Breast epithelium (tissue), 4 donors: ENCODE results near the gene CGB7. TPM values are rescaled to one million over a fixed set of nuclear protein-coding genes. Genes with fewer than 3 reads are reported as not detected.
A peak's percentile ranks its signal among the peaks of the same experiment; 100 is the strongest.
"Not testable (repeated sequence)": the region's sequence is repeated elsewhere in the genome, so short reads cannot be mapped to it uniquely, and the experiment has no call there.

ENCODE experiments used
- DNase-seq, 2 donors: peaks; one replicate each; pipeline ENCODE4 v3.0.0-alpha.2; 2019; ENCODE audit warnings: low spot score in 2 of 2
- H3K27ac ChIP-seq, 2 donors: fragments of 200-600 bp; sonication (generic) in 1 of 2; one replicate each; pipeline ENCODE4 v1.5.1; 2016 to 2019; ENCODE audit warnings: mild to moderate bottlenecking in 1 of 2
- H3K27me3 ChIP-seq, 2 donors: fragments of 200-600 bp; sonication (generic) in 1 of 2; one replicate each; pipeline versions ENCODE4 v1.5.1 to v1.6.0; 2017 to 2019; ENCODE audit warnings: control low read depth in 1 of 2, mild to moderate bottlenecking in 1 of 2
- H3K36me3 ChIP-seq: fragments of 200-600 bp; one replicate; pipeline ENCODE4 v1.5.1; 2019
- H3K4me1 ChIP-seq, 2 donors: fragments of 200-600 bp; sonication (generic); one replicate each; pipeline ENCODE4 v1.5.1; 2016 to 2019; ENCODE audit warnings: control low read depth in 1 of 2
- H3K4me3 ChIP-seq, 3 donors: fragments of 200-600 bp; sonication (generic); 1 replicate in 2 of 3; 2 replicates in 1 of 3; pipeline ENCODE4 v1.5.1; 2016 to 2019; ENCODE audit warnings: mild to moderate bottlenecking in 3 of 3, moderate library complexity in 2 of 3
- H3K9me3 ChIP-seq, 2 donors: fragments of 200-600 bp; sonication (generic) in 1 of 2; one replicate each; pipeline ENCODE4 v1.5.1; 2016 to 2019; ENCODE audit warnings: control low read depth in 1 of 2
- POLR2A ChIP-seq: fragments of 450-650 bp; IDR thresholded peaks from one replicate; pipeline ENCODE4 v1.6.1; 2016; ENCODE audit warnings: antibody characterized with exemption, mild to moderate bottlenecking, moderate library complexity
- POLR2AphosphoS5 ChIP-seq, 3 donors: sonication (generic); formaldehyde crosslinking; IDR thresholded peaks; one replicate each; pipeline ENCODE4 v1.6.1; 2017; ENCODE audit warnings: antibody characterized with exemption in 3 of 3
- intact Hi-C: fragments of 100-400 bp; cut with DNase I; formaldehyde crosslinking; loops from one replicate; pipeline ENCODE4 v1.15.1; 2023; ENCODE audit warnings: low total_unique reads
- total RNA-seq, 3 donors: library from RNA; depleted of rRNA; stranded (reverse); fragments of >200 nt; gene quantifications; one replicate each; pipeline ENCODE4 v1.1.0, GENCODE V29; 2016
- TF ChIP-seq, protein P1 (sequence below), 3 donors: fragments of 450-650 bp; IDR thresholded peaks; one replicate each; pipeline ENCODE4 v1.5.1; 2016 to 2017; ENCODE audit warnings: antibody characterized with exemption in 3 of 3, mild to moderate bottlenecking in 3 of 3, moderate library complexity in 3 of 3

Gene CGB7
- total RNA-seq, 3 donors from 2014 or later, result 0.15 to 2.0 TPM; not detected in 1

DNA sequence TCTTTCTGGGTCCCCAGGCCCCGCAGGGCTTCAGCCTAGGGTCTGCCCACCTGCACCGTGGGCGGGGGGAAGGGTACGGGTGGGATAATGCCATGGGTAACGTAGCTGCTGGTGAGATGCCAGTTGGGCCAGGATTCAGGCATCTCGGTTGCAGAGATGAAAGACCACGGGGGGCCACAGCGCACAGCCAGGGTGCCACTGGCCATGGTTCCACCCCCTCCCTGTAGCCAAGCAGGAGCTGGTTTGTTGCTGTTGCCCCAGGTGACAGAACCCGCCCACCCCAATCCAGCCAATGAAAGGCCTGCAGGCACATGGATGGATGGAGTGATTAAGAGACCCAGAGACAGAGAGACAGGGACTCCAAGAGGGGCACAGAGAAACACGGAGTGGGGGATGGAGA is 1.0 kb upstream of the CGB7 start:
- TF ChIP-seq, protein P1, sequence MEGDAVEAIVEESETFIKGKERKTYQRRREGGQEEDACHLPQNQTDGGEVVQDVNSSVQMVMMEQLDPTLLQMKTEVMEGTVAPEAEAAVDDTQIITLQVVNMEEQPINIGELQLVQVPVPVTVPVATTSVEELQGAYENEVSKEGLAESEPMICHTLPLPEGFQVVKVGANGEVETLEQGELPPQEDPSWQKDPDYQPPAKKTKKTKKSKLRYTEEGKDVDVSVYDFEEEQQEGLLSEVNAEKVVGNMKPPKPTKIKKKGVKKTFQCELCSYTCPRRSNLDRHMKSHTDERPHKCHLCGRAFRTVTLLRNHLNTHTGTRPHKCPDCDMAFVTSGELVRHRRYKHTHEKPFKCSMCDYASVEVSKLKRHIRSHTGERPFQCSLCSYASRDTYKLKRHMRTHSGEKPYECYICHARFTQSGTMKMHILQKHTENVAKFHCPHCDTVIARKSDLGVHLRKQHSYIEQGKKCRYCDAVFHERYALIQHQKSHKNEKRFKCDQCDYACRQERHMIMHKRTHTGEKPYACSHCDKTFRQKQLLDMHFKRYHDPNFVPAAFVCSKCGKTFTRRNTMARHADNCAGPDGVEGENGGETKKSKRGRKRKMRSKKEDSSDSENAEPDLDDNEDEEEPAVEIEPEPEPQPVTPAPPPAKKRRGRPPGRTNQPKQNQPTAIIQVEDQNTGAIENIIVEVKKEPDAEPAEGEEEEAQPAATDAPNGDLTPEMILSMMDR (IDR thresholded peaks at IDR 0.05), result no peak
- no peak for TF ChIP-seq POLR2A
- no peak overlapping the region for H3K27ac ChIP-seq
- H3K4me3 ChIP-seq, result peak overlapping the region in 1 of 3 donors; percentile 57
- DNase-seq, result peak in 1 of 2 donors; percentile 63
- H3K4me1 ChIP-seq, result no peaks in the 10 kb centered on the region
- peaks cover 0 to 7% of the 10 kb centered on the region in 2 donors for H3K27me3 ChIP-seq
- no peaks in the 10 kb centered on the region for H3K36me3 ChIP-seq
- no peaks in the 10 kb centered on the region for H3K9me3 ChIP-seq
- intact Hi-C loops, result no loop called here

DNA sequence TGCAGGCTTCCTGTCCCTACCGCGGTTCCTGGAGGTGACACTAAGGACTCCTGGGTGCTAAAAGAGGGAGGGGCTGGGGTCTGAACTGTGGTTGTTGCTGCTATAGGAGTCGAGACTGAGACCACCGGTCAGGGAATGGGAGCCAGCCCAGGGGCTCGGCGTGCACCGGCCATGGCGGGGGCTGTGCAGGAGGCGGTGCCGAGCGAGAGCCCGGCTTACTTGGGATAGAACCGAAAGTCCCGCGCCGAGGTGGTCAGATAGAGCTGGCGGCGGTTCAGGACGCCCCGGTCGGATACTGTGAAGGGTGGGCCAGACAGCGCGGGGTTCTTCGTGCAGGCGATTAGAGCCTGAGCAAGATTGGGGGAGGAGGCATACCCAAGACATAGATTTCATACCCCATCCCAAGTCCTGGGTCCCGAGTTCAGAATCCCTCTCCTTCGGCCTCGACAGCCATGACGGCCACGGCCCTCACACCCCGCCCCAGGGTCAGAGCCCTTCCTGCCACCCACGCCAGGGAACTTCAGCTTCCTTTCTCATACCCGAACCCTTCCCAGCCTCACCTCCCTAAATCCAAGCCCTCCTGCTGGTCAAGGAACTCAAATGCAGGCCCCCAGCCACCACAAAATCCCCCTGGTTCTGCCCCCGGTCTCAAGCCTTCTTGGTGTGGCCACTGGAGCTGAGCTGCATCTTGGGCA is 500 bp downstream of the CGB7 start:
- H3K4me1 ChIP-seq, DNase-seq, H3K27ac ChIP-seq, H3K36me3 ChIP-seq, H3K27me3 ChIP-seq, intact Hi-C loops, H3K9me3 ChIP-seq: not testable (repeated sequence)
- peak overlapping the region; percentile 44 to 83 (median 57) for H3K4me3 ChIP-seq

DNA sequence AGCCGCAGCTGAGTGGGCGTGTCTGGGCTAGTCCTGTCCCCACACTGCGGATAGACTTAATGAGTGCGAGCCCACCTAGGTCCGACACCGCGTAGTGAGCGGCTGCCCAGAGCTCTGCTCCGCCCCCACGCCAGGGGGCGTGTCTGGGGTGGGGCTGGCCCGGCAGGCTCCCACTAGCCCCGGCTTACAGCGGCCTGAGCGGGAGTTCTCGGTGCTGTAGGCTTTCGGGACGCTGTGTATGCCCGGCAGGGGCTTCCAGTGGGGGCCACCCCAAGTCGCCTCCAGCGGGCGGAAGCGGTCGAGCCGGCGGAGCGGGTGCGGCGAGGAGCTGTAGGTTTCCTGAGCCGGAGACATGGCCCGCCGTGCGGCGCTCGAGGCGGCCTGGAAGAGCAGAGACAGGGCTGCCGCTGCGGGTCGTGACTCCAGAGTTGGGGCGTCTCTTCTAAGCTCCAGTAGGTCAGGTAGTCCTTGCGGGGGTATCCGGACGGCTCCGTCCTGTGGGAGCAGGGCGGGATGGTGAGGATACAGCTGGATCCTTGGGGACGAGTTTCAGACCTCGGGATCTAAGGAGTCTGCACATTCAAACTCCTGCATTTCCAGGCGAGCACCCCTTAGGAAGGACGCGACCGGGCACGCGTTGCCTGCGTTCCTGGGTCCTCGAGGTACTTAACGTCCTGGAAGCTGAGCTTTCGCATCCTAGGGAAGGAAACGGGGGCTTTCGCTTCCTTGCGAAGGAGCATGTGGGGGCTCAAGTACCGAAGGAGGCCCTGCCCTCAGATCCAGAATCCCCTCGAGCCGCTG is 1.2 kb downstream of the CGB7 start:
- peak in 1 of 2 donors; percentile 33 for DNase-seq

DNA sequence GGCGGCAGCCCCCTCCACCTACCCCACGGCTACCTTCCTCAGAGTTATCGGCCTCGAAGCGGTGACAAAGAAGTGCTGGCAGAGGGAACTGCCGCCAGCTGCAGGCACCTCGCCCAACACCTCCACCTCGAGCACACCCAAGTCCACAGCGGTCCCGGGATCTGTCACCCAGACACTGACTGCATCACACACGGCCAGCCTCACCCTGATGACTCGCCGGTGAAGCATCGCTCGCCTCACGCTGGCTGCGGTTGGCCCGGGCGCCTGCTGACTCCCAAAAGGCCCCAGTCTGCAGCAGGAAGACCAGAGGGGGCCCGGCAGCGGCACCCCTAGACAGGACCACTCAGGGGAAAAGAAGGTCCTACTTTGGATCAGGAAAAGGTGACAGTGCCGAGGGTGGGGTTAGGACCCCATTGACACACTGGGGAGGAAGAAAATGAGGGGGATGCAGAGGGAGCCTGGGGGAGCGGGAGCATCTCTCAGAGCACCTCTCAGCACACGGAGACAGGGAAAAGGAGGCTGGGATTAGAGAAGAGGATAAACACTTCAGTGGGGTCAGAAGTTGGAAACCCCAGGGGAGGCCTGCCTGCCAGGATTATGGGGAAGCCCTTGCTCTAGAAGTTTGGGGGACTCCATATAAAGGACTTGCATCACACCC is 7.0 kb downstream of the CGB7 start:
- intact Hi-C loops, H3K27ac ChIP-seq, H3K9me3 ChIP-seq, DNase-seq, H3K36me3 ChIP-seq, H3K4me3 ChIP-seq, H3K4me1 ChIP-seq, H3K27me3 ChIP-seq: not testable (repeated sequence)

More for the DNA sequence above, 1.2 kb downstream of the CGB7 start:
- intact Hi-C loops, result no loop called here
- TF ChIP-seq POLR2AphosphoS5 (IDR thresholded peaks at IDR 0.05) (no peak), POLR2A (no peak)
- TF ChIP-seq, protein P1 (IDR thresholded peaks at IDR 0.05), result no peak
- Histone ChIP-seq H3K9me3 (no peaks in the 10 kb centered on the region), H3K4me1 (no peaks in the 10 kb centered on the region), H3K27me3 (peaks cover 0 to 7% of the 10 kb centered on the region in 2 donors), H3K36me3 (no peaks in the 10 kb centered on the region), H3K27ac (no peak overlapping the region), H3K4me3 (peak overlapping the region; percentile 44 to 83 (median 57))

DNA sequence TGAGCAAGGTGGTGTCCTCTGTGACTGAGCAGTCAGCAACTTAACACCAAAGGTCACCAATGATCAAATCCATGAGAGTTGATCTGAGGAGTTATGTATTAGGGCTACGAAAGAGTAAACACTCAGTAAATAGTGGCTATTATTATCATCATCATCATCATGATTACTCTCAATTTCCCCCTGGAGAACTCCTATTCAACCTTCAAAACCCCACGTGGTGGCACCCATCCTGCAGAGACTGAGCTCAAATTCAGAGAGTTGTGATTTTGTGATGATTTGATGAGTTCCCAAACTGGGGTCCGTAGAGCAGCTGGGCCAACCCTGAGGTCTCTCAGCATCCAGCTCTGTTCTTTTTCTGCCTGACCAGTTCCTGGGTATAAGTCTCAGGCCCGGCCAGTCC is 7.7 kb downstream of the CGB7 start:
- H3K4me3 ChIP-seq, H3K27ac ChIP-seq, H3K9me3 ChIP-seq, H3K27me3 ChIP-seq, H3K36me3 ChIP-seq, DNase-seq, intact Hi-C loops, H3K4me1 ChIP-seq: not testable (repeated sequence)

DNA sequence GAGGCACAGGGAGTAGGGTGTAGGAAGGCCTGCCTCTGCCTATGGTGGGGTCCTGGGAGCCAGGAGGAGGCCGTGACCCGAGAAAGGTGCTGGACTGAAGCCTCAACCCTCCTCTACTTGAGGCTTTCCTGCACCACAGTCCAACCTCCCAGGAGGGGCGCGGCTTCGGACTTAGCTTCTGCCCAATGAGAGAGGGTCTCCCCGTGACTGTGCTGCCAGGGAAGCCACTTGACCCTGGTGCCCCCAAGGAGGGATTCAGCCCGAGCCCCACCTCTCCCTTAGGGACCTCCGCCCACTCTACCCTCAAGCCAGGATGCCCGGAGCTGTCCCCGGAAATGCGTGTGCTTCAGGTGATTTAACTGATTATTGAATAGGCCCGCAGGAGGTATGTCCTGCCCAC is 8.5 kb downstream of the CGB7 start, which contains the start of gene CGB8:
Gene CGB8, minus strand, starts transcription at position 101 of the 400 bp plus-strand sequence. CDS start 372 bp downstream, outside the sequence.
- H3K27me3 ChIP-seq, H3K27ac ChIP-seq, intact Hi-C loops, H3K36me3 ChIP-seq, H3K9me3 ChIP-seq, H3K4me1 ChIP-seq, H3K4me3 ChIP-seq, DNase-seq: not testable (repeated sequence)

DNA sequence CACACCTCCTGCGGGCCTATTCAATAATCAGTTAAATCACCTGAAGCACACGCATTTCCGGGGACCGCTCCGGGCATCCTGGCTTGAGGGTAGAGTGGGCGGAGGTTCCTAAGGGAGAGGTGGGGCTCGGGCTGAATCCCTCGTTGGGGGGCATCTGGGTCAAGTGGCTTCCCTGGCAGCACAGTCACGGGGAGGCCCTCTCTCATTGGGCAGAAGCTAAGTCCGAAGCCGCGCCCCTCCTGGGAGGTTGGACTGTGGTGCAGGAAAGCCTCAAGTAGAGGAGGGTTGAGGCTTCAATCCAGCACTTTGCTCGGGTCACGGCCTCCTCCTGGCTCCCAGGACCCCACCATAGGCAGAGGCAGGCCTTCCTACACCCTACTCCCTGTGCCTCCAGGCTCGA is 14.0 kb downstream of the CGB7 start, which contains the start of gene CGB5:
Gene CGB5, plus strand, starts transcription at position 301 of the 400 bp plus-strand sequence. CDS start 362 bp downstream, outside the sequence.
- H3K9me3 ChIP-seq, intact Hi-C loops, DNase-seq, H3K27me3 ChIP-seq, H3K4me1 ChIP-seq, H3K4me3 ChIP-seq, H3K27ac ChIP-seq, H3K36me3 ChIP-seq: not testable (repeated sequence)

DNA sequence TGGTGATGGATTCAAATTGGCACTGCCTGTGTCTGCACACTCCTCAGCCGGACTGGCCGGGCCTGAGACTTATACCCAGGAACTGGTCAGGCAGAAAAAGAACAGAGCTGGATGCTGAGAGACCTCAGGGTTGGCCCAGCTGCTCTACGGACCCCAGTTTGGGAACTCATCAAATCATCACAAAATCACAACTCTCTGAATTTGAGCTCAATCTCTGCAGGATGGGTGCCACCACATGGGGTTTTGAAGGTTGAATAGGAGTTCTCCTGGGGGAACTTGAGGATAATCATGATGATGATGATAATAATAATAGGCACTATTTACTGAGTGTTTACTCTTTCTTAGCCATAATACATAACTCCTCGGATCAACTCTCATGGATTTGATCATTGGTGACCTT is 14.9 kb downstream of the CGB7 start:
- DNase-seq, result not testable (repeated sequence)

More for the DNA sequence above, 14.9 kb downstream of the CGB7 start:
- H3K36me3 ChIP-seq, H3K4me1 ChIP-seq, H3K27me3 ChIP-seq, H3K9me3 ChIP-seq, intact Hi-C loops, H3K27ac ChIP-seq, H3K4me3 ChIP-seq: not testable (repeated sequence)
